ENCODE measurements around the gene RRAS2. TPM values are rescaled to one million over a fixed set of nuclear protein-coding genes. Genes with fewer than 3 reads are reported as not detected.

The RRAS2 gene
- total RNA-seq, 1 donor from 2014 or later: 35.8 TPM

- intact Hi-C loops (cut with DNase I): no loop called here
- no peak for ATAC-seq
- no peak for TF ChIP-seq CTCF (IDR thresholded peaks at IDR 0.05)
- Histone ChIP-seq H3K4me1 (no peaks in the 10 kb centered on the region), H3K4me3 (no peak overlapping the region), H3K9me3 (peaks cover 7% of the 10 kb centered on the region), H3K27me3 (ENCODE audit: low read depth) (no peaks in the 10 kb centered on the region), H3K36me3 (no peaks in the 10 kb centered on the region), H3K27ac (no peak overlapping the region)
- DNase-seq: no peak
These were observed 8.2 kb downstream of the RRAS2 start for GRCh38 chr11:14350716-14351238.

GRCh38 chr11:14350215-14350614 is 8.8 kb downstream of the RRAS2 start:
- Histone ChIP-seq H3K27me3 (ENCODE audit: low read depth) (no peaks in the 10 kb centered on the region), H3K9me3 (peaks cover 7% of the 10 kb centered on the region), H3K27ac (no peak overlapping the region), H3K36me3 (no peaks in the 10 kb centered on the region), H3K4me1 (no peaks in the 10 kb centered on the region), H3K4me3 (no peak overlapping the region)
- no peak for DNase-seq
- no peak for TF ChIP-seq CTCF (IDR thresholded peaks at IDR 0.05)
- no peak for ATAC-seq
- intact Hi-C loops (cut with DNase I): no loop called here

GRCh38 chr11:14347991-14348390 is 11.0 kb downstream of the RRAS2 start:
- ATAC-seq: no peak
- Histone ChIP-seq H3K27ac (no peak overlapping the region), H3K4me3 (no peak overlapping the region), H3K27me3 (ENCODE audit: low read depth) (no peaks in the 10 kb centered on the region), H3K36me3 (no peaks in the 10 kb centered on the region), H3K9me3 (peaks cover 7% of the 10 kb centered on the region), H3K4me1 (no peaks in the 10 kb centered on the region)
- TF ChIP-seq CTCF (IDR thresholded peaks at IDR 0.05): no peak
- no peak for DNase-seq
- intact Hi-C loops (cut with DNase I): no loop called here

- peaks cover 7% of the 10 kb centered on the region for H3K9me3 ChIP-seq
- H3K36me3 ChIP-seq: no peaks in the 10 kb centered on the region
- no peak overlapping the region for H3K27ac ChIP-seq
- no peak overlapping the region for H3K4me3 ChIP-seq
- ATAC-seq (no peak), DNase-seq (no peak)
- H3K27me3 ChIP-seq (ENCODE audit: low read depth): no peaks in the 10 kb centered on the region
- no peaks in the 10 kb centered on the region for H3K4me1 ChIP-seq
- intact Hi-C loops (cut with DNase I): no loop called here
- TF ChIP-seq CTCF (IDR thresholded peaks at IDR 0.05): no peak
These were observed 11.5 kb downstream of the RRAS2 start for GRCh38 chr11:14347494-14347893.

- intact Hi-C loops (cut with DNase I): no loop called here
- Histone ChIP-seq H3K27ac (no peak overlapping the region), H3K27me3 (ENCODE audit: low read depth) (no peaks in the 10 kb centered on the region), H3K36me3 (no peaks in the 10 kb centered on the region), H3K9me3 (peaks cover 7% of the 10 kb centered on the region), H3K4me1 (peaks cover 9% of the 10 kb centered on the region), H3K4me3 (no peak overlapping the region)
- no peak for DNase-seq
- no peak for ATAC-seq
- no peak for TF ChIP-seq CTCF (IDR thresholded peaks at IDR 0.05)
These were observed 12.6 kb downstream of the RRAS2 start for GRCh38 chr11:14346303-14346955.

Data from lower lobe of right lung (tissue), 2 donors.